ENCODE measurements around the gene HBEGF.

DNA sequence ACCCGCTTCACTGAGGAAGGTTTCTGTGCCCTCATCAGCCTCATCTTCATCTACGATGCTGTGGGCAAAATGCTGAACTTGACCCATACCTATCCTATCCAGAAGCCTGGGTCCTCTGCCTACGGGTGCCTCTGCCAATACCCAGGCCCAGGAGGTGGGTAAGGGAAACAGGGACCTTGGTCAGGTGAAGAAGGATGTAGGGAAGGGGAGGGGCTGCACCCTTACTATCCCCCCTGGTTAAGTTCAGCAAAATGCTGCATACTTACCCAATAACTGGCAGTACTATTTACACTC, 18.0 kb upstream of the HBEGF start:
- TF ChIP-seq CTCF (IDR thresholded peaks at IDR 0.05; ENCODE audit: insufficient read depth, low read depth, low read length) (no peak), EZH2 (IDR thresholded peaks at IDR 0.05; ENCODE audit: insufficient read depth, low read length) (no peak)

Data from astrocyte (in vitro differentiated cells and primary cell).